Midbrain (tissue), 1 donor: ENCODE data around the gene TSPAN17.

Source experiments
- DNase-seq: peaks from one replicate; lab custom pipeline; 2025; lab: John Stamatoyannopoulos, UW

TSPAN17 gene

DNA sequence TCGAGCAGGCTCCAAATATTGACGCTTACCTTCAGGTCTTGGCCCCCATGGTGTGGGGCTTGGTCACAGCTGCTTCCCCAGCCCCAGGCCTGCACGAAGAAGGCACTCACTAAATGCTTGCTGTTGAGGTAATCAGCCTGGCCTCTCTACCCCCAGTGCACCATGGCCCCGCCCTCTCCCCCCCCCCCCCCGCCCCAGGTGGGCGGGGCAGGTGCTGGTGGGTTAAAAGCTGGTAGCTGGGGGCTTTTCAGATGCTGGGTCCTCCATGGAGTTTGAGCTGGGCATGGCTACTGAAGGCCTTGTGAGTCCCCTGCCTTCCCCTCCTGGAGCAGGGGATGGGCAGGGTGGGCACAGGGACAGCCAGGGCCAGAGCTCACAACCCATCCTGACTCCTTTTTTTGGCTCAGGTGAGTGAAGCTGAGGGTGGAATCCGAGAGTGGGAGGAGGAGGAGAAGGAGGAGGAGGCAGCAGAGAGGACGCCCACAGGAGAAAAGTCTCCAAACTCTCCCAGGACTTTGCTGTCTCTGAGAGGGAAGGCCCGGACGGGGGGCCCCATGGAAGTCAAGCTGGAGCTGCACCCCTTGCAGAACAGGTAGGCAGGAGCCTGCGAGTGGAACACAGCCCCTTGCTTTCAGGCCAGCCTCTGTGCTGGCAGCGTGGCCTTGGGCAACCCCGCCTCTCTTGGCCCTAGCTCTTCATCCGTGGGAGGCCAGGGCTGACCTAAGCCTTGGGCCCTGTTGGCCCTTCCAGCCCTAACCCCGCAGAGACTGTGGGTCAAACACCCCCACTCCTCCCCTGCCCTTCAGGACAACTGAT is 4.4 kb upstream of the TSPAN17 start:
- DNase-seq = no peak

DNA sequence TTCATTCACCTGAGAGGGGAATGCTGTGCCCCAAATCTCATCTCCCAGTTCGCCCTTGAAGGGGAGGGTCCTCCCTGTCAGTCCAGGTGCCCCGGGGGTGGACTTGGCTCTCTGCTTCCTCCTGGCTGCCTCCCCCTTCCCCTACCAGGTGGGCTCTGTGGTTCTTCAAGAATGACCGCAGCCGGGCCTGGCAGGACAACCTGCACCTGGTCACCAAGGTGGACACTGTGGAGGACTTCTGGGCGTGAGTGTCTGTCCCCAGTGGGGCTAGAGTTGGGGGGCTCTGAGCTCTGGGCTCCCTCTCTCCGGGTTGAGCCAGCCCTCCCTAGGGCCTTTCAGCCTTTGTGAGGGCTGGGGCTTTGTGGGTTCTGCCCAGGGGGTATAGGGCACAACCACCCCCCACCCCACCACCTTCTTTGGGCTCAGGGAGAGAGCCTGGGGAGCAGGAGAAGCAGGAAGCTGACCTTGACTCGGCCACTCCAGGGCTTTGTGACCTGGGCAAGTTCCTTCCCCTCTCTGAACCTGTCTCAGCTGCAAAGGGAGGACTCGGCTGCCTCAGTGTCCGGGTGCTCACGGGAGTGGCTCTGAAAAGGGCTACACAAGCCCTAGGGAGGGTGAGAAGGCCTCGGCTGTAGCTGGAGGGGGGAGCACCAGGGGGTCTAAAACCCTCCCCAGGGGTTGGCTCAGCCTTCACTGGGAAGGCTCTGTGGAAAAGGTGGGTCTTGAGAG is 3.6 kb upstream of the TSPAN17 start:
- no peak for DNase-seq

DNA sequence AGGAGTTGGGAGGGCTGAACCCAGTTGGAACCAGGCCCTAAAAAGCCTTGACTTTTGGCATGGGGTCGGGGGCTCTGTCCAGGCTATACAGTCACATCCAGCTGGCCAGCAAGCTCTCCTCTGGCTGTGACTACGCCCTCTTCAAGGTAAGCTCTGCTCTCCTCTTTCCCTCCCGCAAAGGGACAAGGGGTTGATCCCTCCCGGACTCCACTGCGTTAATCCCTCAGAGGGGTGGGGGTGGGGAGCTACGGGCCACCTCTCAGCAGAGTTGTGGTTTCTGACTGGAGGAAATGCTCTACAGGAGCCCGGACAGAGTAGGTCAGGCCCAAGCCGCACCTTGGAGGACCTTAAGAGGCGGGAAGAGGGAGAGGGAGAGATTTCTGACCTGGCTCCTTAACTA is 3.0 kb upstream of the TSPAN17 start:
- DNase-seq = no peak

- DNase-seq = no peak
These were observed 2.2 kb upstream of the TSPAN17 start for GRCh38 chr5:176644878-176645670.

GRCh38 chr5:176646049-176646706 is 1.1 kb upstream of the TSPAN17 start:
- no peak for DNase-seq

GRCh38 chr5:176646707-176647029 is 616 bp upstream of the TSPAN17 start:
- no peak for DNase-seq

GRCh38 chr5:176647843-176648473 is 674 bp downstream of the TSPAN17 start:
- DNase-seq = no peak

DNA sequence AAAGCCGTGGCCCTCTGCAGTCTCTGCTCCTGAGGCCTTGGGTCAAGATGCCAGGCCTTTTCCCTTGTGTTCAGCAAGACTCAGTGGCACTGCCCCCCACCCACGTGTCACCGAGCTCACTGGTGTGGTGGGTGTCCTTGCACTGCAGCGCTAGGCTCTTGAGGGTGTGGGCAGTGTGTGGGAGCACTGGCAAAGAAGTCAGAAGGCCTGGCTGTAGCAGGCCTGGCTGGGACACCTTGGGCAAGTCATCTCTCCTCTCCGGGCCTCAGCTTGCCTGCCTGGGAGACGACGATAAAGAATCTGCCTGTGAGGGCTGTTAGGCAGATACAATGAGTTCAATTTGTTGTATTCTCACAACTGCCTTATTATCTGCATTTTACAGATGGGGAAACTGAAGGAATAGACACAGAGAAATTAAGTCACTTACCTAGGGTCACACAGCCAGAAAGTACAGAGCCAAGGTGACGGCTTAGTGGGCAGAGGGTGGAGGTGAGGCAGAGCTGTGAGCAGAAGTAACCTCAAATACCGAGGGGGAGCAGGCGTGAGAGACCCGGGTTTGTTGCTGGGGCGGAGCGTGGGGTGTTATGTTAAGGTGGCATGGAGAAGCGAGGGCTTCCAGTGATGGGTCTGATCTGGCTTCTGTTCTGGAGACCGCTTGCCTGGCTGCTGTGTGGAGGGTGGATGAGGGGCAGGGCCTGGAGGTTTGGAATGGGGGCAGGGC is 1.4 kb downstream of the TSPAN17 start:
- DNase-seq = no peak

GRCh38 chr5:176650354-176650884 is 3.1 kb downstream of the TSPAN17 start:
- DNase-seq = no peak

DNA sequence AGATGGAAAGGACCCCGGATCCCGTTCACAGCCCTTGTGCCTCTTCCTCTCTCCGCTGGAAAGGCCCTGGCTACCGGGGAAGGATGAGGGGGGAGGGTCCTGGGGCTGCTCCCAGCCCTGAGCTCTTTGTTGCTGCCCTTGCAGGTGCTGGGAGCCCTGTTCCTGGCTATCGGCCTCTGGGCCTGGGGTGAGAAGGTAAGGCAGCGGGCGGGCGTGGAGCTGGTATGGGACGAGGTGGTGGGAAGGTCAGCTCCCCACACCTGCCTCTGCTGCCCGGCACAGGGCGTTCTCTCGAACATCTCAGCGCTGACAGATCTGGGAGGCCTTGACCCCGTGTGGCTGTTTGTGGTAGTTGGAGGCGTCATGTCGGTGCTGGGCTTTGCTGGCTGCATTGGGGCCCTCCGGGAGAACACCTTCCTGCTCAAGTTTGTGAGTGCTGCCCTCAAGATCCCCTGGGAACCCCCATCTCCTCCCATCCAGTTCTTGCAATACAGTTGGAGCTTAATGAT is 4.2 kb downstream of the TSPAN17 start:
- no peak for DNase-seq

- peak; percentile 52 for DNase-seq
These were observed 4.9 kb downstream of the TSPAN17 start for GRCh38 chr5:176652136-176652535.

- DNase-seq = no peak
These were observed 6.4 kb downstream of the TSPAN17 start for GRCh38 chr5:176653401-176654385.

GRCh38 chr5:176654856-176655255 is 7.6 kb downstream of the TSPAN17 start:
- DNase-seq = no peak

DNA sequence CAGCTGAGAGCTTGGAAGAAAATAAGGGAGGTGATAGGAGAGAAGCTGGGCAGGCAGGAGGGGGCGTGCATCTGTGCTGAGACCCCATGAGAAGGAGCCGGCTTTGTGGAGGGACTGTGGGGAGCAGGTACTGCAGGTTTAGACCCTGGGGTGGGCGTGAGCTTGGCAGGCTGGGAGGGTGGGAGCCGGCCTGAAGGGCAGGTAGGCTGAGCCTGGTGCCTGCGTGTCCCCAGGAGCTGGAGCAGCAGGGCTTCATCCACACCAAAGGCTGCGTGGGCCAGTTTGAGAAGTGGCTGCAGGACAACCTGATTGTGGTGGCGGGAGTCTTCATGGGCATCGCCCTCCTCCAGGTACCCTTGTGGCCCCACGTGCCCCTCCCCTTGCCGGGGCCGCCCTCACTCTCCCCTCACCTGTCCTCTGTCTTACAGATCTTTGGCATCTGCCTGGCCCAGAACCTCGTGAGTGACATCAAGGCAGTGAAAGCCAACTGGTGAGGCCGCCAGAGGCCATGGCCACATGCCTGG is 9.2 kb downstream of the TSPAN17 start:
- no peak for DNase-seq

GRCh38 chr5:176658007-176658599 is 10.8 kb downstream of the TSPAN17 start:
- peak; percentile 74 for DNase-seq

- no peak for DNase-seq
These were observed 11.7 kb downstream of the TSPAN17 start for GRCh38 chr5:176658817-176659511.

- DNase-seq = no peak
These were observed 12.2 kb downstream of the TSPAN17 start for GRCh38 chr5:176659512-176659839.

DNA sequence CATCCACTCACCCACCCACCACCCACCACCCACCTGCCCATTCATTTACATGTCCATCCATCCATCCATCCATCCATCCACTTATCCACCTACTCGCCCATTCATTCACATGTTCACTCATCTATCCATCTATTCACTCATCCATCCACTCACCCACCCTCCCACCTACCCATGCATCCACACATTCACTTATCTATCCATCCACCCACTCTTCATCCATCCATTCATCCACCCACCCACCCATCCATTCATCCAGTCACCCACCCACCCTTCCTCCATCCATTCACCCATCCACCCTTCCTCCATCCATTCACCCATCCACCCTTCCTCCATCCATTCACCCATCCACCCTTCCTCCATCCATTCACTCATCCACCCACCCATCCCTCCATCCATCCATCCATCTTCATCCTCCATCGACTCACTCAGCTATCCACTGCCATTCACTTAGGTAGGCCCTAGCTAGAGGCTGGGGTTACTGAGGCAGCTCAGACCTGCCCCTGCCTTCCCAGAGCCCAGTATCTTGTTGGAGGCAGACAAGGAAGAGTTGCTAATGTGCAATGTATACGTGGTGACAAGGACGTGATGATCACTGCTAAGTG is 12.7 kb downstream of the TSPAN17 start:
- DNase-seq = no peak
